Stomach (tissue), 4 donors: ENCODE results near the gene RNF13.

Experiments
- CTCF ChIP-seq, 7 experiments: fragments of 450-650 bp in 4 of 7; fragments of 200-600 bp in 3 of 7; sonication (generic) in 3 of 7; IDR thresholded peaks; one replicate each; pipeline ENCODE4 v1.5.1; 2016 to 2019; ENCODE audit warnings: antibody characterized with exemption in 7 of 7, control low read depth in 2 of 7, mild to moderate bottlenecking in 1 of 7
- POLR2A ChIP-seq, 4 donors: fragments of 450-650 bp; IDR thresholded peaks; one replicate each; pipeline ENCODE4 v1.6.1; 2016; ENCODE audit warnings: antibody characterized with exemption in 4 of 4, control low read depth in 2 of 4, mild to moderate bottlenecking in 1 of 4, moderate library complexity in 1 of 4

- TF ChIP-seq CTCF (IDR thresholded peaks at IDR 0.05) (no peak), POLR2A (IDR thresholded peaks at IDR 0.05) (no peak)
Measured at GRCh38 chr3:149830902-149831301, 17.9 kb downstream of the RNF13 start.
